Neuronal stem cell (in vitro differentiated cells): ENCODE measurements around the gene PHC2.

Source experiments
- DNase-seq: peaks from one replicate; pipeline ENCODE4 v3.0.0-alpha.2; 2013; ENCODE audit warnings: low spot score
- H2AFZ ChIP-seq: one replicate; pipeline ENCODE4 v1.6.1; 2013; ENCODE audit warnings: mild to moderate bottlenecking, low read length, inconsistent platforms
- H2AK5ac ChIP-seq: 2 replicates; pipeline ENCODE4 v1.6.1; 2013; ENCODE audit warnings: low read depth, mild to moderate bottlenecking, inconsistent platforms, low read length, moderate library complexity, mixed read lengths
- H2BK120ac ChIP-seq: 2 replicates; pipeline ENCODE4 v1.6.1; 2013; ENCODE audit warnings: low read depth, mild to moderate bottlenecking, inconsistent platforms, low read length, moderate library complexity, mixed read lengths
- H2BK12ac ChIP-seq: one replicate; pipeline ENCODE4 v1.6.1; 2013; ENCODE audit warnings: low read length, inconsistent platforms
- H2BK15ac ChIP-seq: 2 replicates; pipeline ENCODE4 v1.6.1; 2013; ENCODE audit warnings: mild to moderate bottlenecking, low read length, inconsistent platforms, mixed read lengths
- H2BK5ac ChIP-seq: one replicate; pipeline ENCODE4 v1.6.1; 2013; ENCODE audit warnings: inconsistent platforms, mild to moderate bottlenecking, low read length, moderate library complexity
- H3K14ac ChIP-seq: one replicate; pipeline ENCODE4 v1.6.1; 2013; ENCODE audit warnings: low read length, inconsistent platforms
- H3K18ac ChIP-seq: 2 replicates; pipeline ENCODE4 v1.6.1; 2013; ENCODE audit warnings: low read length, inconsistent platforms
- H3K23ac ChIP-seq: 2 replicates; pipeline ENCODE4 v1.6.1; 2013; ENCODE audit warnings: low read depth, mild to moderate bottlenecking, mixed read lengths, low read length, inconsistent platforms; ENCODE audit not compliant: poor library complexity
- H3K27ac ChIP-seq: replicated peaks from 3 replicates; pipeline ENCODE4 v1.5.1; 2013; ENCODE audit warnings: low read length, inconsistent platforms
- H3K27me3 ChIP-seq, 3 experiments: 2 replicates each; pipeline ENCODE4 v1.6.1; 2013; ENCODE audit warnings: low read length in 3 of 3, mild to moderate bottlenecking in 2 of 3, inconsistent platforms in 1 of 3, low read depth in 1 of 3, mixed read lengths in 1 of 3, moderate library complexity in 1 of 3; ENCODE audit not compliant: control insufficient read depth in 3 of 3, insufficient read depth in 3 of 3
- H3K36me3 ChIP-seq, 2 donors: replicated peaks in 1 of 2; 2 replicates each; pipeline ENCODE4 v1.6.1; 2013; ENCODE audit warnings: low read length in 2 of 2; ENCODE audit not compliant: control insufficient read depth in 2 of 2, insufficient read depth in 2 of 2
- H3K4ac ChIP-seq: 2 replicates; pipeline ENCODE4 v1.6.1; 2013; ENCODE audit warnings: inconsistent platforms, mild to moderate bottlenecking, low read length, moderate library complexity
- H3K4me1 ChIP-seq, 2 donors: 1 replicate in 1 of 2; 2 replicates in 1 of 2; pipeline ENCODE4 v1.6.1; 2013; ENCODE audit warnings: low read length in 2 of 2, low read depth in 1 of 2; ENCODE audit not compliant: control insufficient read depth in 2 of 2, insufficient read depth in 1 of 2
- H3K4me2 ChIP-seq: one replicate; pipeline ENCODE4 v1.6.1; 2013; ENCODE audit warnings: mild to moderate bottlenecking, low read length, inconsistent platforms; ENCODE audit not compliant: insufficient read depth, poor library complexity, severe bottlenecking
- H3K4me3 ChIP-seq, 2 donors: 2 replicates each; pipeline ENCODE4 v1.5.1; 2013; ENCODE audit warnings: low read length in 2 of 2, mild to moderate bottlenecking in 2 of 2, inconsistent platforms in 1 of 2, moderate library complexity in 1 of 2
- H3K79me1 ChIP-seq: one replicate; pipeline ENCODE4 v1.6.1; 2013; ENCODE audit warnings: low read depth, mild to moderate bottlenecking, inconsistent platforms, low read length, moderate library complexity
- H3K9ac ChIP-seq: one replicate; pipeline ENCODE4 v1.6.1; 2013; ENCODE audit warnings: mild to moderate bottlenecking, low read depth, low read length, inconsistent platforms; ENCODE audit not compliant: poor library complexity
- H3K9me3 ChIP-seq, 2 donors: replicated peaks in 1 of 2; 2 replicates each; pipeline versions ENCODE3 to v1.6.1; 2013; ENCODE audit warnings: low read length in 2 of 2, mild to moderate bottlenecking in 2 of 2, inconsistent platforms in 1 of 2, low read depth in 1 of 2, mixed read lengths in 1 of 2, moderate library complexity in 1 of 2; ENCODE audit not compliant: control insufficient read depth in 2 of 2, insufficient read depth in 1 of 2
- H4K8ac ChIP-seq: one replicate; pipeline ENCODE4 v1.6.1; 2013; ENCODE audit warnings: low read depth, mild to moderate bottlenecking, inconsistent platforms, low read length, moderate library complexity
- H4K91ac ChIP-seq: one replicate; pipeline ENCODE4 v1.6.1; 2013; ENCODE audit warnings: low read length, low read depth, mild to moderate bottlenecking, inconsistent platforms; ENCODE audit not compliant: poor library complexity
- WGBS, 2 donors: extraction: QIAGEN DNeasy Blood & Tissue Kit; methylation state at CpG; one replicate each; pipeline ENCODE4 v1.1.7; 2013; ENCODE audit warnings: missing lambda C conversion rate in 2 of 2, mixed read lengths in 1 of 2; ENCODE audit not compliant: insufficient read length in 2 of 2, insufficient replicate concordance in 1 of 2; ENCODE audit errors: extremely low coverage in 2 of 2; 5-methylcytosine and 5-hydroxymethylcytosine counted together

The PHC2 gene

DNA sequence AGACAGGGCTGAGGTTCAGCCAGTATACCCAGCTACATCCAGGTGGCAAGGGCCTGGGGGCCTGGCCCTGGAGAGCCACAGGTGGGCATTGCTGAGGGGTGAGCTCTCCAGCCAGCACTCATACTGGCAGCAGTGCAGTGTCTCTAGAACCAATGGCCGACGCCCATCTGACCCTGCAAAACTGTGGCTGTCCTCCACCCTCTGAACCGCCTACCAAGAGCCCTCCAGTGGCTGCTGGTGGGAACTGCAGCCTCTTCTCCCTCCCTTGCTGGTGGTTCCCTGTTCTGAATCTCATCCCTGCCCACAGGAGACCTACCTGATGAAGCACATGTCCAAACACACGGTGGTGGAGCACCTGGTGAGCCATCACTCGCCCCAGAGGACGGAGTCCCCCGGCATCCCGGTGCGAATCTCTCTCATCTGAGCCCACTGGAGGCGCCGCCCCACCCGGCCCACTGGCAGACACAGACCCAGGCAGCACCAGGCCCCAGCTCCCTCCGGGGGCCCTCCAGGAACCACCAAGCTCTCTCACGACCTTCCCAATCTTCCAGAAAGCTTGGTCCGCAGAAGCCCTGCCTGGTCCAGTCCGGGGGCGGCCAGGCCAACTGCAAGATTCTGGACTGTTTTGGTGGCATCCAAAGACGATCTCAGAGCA lies 132.1 kb downstream of the PHC2 start:
- Histone ChIP-seq H3K4ac (no peak overlapping the region), H2BK5ac (no peak overlapping the region), H3K9ac (no peak overlapping the region), H2BK120ac (no peak overlapping the region), H2AK5ac (peak overlapping the region; percentile 49), H2AFZ (no peak overlapping the region), H3K27me3 (no peaks in the 10 kb centered on the region), H4K91ac (no peak overlapping the region), H3K79me1 (peaks cover 2% of the 10 kb centered on the region), H2BK12ac (no peak overlapping the region), H3K36me3 (peaks cover 43 to 81% of the 10 kb centered on the region in 2 donors), H3K14ac (no peak overlapping the region), H2BK15ac (no peak overlapping the region), H3K4me3 (no peak overlapping the region), H3K23ac (peak overlapping the region; percentile 26), H3K4me1 (no peaks in the 10 kb centered on the region), H3K27ac (no peak overlapping the region), H4K8ac (no peak overlapping the region), H3K9me3 (peaks cover 4 to 7% of the 10 kb centered on the region in 2 donors), H3K18ac (peak overlapping the region; percentile 66), H3K4me2 (no peak overlapping the region)
- DNase-seq = peak; percentile 40
- WGBS, 2 donors = no CpG with 5 or more reads among the region's 18 CpGs

DNA sequence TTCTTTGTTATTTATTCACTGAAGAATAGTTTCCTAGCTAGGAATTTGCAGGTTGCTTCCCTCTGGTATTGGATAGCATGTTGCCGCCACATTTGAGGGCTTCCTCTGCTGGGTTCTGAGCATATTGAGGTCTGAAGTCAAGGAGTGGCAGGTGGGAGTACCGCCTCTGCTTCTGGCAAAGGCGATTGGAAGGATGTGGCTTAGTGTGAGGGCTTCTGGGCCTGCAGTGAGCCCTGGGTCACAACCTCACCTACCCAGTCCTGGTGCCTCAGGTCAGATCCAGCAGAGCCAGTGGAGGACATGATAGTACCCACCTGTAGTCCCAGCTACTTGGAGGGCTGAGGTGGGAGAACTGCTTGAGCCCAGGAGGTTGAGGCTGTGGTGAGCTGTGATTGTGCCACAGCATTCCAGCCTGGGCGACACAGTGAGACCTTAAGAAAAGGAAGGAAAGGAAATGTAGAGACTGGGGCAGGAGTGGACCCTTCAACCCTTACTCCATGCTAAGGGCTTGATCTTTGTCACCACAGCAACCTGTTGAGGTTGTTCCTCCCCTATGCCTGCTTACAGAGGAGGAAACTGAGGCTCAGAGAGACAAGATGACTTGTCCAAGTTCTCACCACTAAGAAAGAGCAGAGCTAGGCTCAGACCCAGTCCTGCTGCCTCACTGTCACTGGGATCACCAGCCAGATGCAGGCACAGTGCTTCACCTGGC lies 132.8 kb downstream of the PHC2 start:
- WGBS, 2 donors = no CpG with 5 or more reads among the region's 4 CpGs
- no peak overlapping the region for H2AFZ ChIP-seq
- H3K4ac ChIP-seq = no peak overlapping the region
- peaks cover 4 to 7% of the 10 kb centered on the region in 2 donors for H3K9me3 ChIP-seq
- no peak overlapping the region for H4K8ac ChIP-seq
- no peak overlapping the region for H3K4me2 ChIP-seq
- no peak overlapping the region for H2BK15ac ChIP-seq
- peaks cover 46 to 88% of the 10 kb centered on the region in 2 donors for H3K36me3 ChIP-seq
- no peak overlapping the region for H2BK5ac ChIP-seq
- H2BK120ac ChIP-seq = no peak overlapping the region
- H3K9ac ChIP-seq = no peak overlapping the region
- no peaks in the 10 kb centered on the region for H3K27me3 ChIP-seq
- H2BK12ac ChIP-seq = no peak overlapping the region
- no peak overlapping the region for H2AK5ac ChIP-seq
- H3K4me3 ChIP-seq = no peak overlapping the region
- H3K18ac ChIP-seq = no peak overlapping the region
- no peak overlapping the region for H3K27ac ChIP-seq
- no peaks in the 10 kb centered on the region for H3K4me1 ChIP-seq
- H4K91ac ChIP-seq = no peak overlapping the region
- DNase-seq = no peak
- peaks cover 2% of the 10 kb centered on the region for H3K79me1 ChIP-seq
- H3K23ac ChIP-seq = no peak overlapping the region
- H3K14ac ChIP-seq = no peak overlapping the region

- no peak overlapping the region for H3K4me2 ChIP-seq
- H2BK12ac ChIP-seq = no peak overlapping the region
- H3K79me1 ChIP-seq = peaks cover 2% of the 10 kb centered on the region
- H3K36me3 ChIP-seq = peaks cover 46 to 88% of the 10 kb centered on the region in 2 donors
- H3K14ac ChIP-seq = no peak overlapping the region
- no peak overlapping the region for H3K4ac ChIP-seq
- no peak overlapping the region for H3K23ac ChIP-seq
- peaks cover 4 to 7% of the 10 kb centered on the region in 2 donors for H3K9me3 ChIP-seq
- no peak overlapping the region for H2BK120ac ChIP-seq
- H3K27ac ChIP-seq = no peak overlapping the region
- H2BK15ac ChIP-seq = no peak overlapping the region
- no peaks in the 10 kb centered on the region for H3K27me3 ChIP-seq
- no peak overlapping the region for H2AK5ac ChIP-seq
- no peak overlapping the region for H3K4me3 ChIP-seq
- no peaks in the 10 kb centered on the region for H3K4me1 ChIP-seq
- peak overlapping the region; percentile 9 for H3K9ac ChIP-seq
- no peak overlapping the region for H4K8ac ChIP-seq
- H2AFZ ChIP-seq = no peak overlapping the region
- no peak for DNase-seq
- H2BK5ac ChIP-seq = no peak overlapping the region
- no CpG with 5 or more reads among the region's 4 CpGs for WGBS, 2 donors
- H4K91ac ChIP-seq = no peak overlapping the region
- H3K18ac ChIP-seq = peak overlapping the region; percentile 76
Measured at GRCh38 chr1:33296824-33297223, 134.1 kb downstream of the PHC2 start.

GRCh38 chr1:33296082-33296458 lies 134.8 kb downstream of the PHC2 start:
- no peaks in the 10 kb centered on the region for H3K4me1 ChIP-seq
- no peak for DNase-seq
- peak overlapping the region; percentile 61 for H3K23ac ChIP-seq
- H2BK5ac ChIP-seq = peak overlapping the region; percentile 90
- H2BK15ac ChIP-seq = no peak overlapping the region
- peaks cover 43 to 83% of the 10 kb centered on the region in 2 donors for H3K36me3 ChIP-seq
- H3K18ac ChIP-seq = peak overlapping the region; percentile 80
- no peak overlapping the region for H3K4me2 ChIP-seq
- H3K27me3 ChIP-seq = no peaks in the 10 kb centered on the region
- no peak overlapping the region for H3K4ac ChIP-seq
- no peak overlapping the region for H2AK5ac ChIP-seq
- H4K91ac ChIP-seq = no peak overlapping the region
- H2AFZ ChIP-seq = no peak overlapping the region
- no peak overlapping the region for H3K27ac ChIP-seq
- peak overlapping the region; percentile 73 for H3K9ac ChIP-seq
- no peak overlapping the region for H4K8ac ChIP-seq
- no peak overlapping the region for H3K14ac ChIP-seq
- peak overlapping the region; percentile 47 for H2BK120ac ChIP-seq
- peaks cover under 1 to 1% of the 10 kb centered on the region in 2 donors for H3K9me3 ChIP-seq
- H2BK12ac ChIP-seq = peak overlapping the region; percentile 7
- H3K79me1 ChIP-seq = peaks cover 2% of the 10 kb centered on the region
- WGBS, 2 donors = no CpG with 5 or more reads among the region's 9 CpGs
- no peak overlapping the region for H3K4me3 ChIP-seq
